Endothelial cell (in vitro differentiated cells): ENCODE measurements around the gene CCSER1. TPM values are rescaled to one million over a fixed set of nuclear protein-coding genes. Genes with fewer than 3 reads are reported as not detected.

ENCODE experiments used
- DNase-seq: peaks from one replicate; pipeline ENCODE4 v3.0.0; 2021; ENCODE audit warnings: low spot score
- H3K27ac Mint-ChIP-seq: one replicate; pipeline ENCODE4 v1.8.0; 2021; ENCODE audit warnings: mixed read lengths, inconsistent platforms; ENCODE audit not compliant: unreplicated experiment
- H3K27me3 Mint-ChIP-seq: one replicate; pipeline ENCODE4 v1.8.0; 2021; ENCODE audit warnings: mild to moderate bottlenecking, moderate library complexity, mixed read lengths, inconsistent platforms; ENCODE audit not compliant: unreplicated experiment
- H3K36me3 Mint-ChIP-seq: one replicate; pipeline ENCODE4 v1.8.0; 2021; ENCODE audit warnings: mild to moderate bottlenecking, low read depth, mixed read lengths, inconsistent platforms; ENCODE audit not compliant: unreplicated experiment
- H3K4me1 Mint-ChIP-seq: one replicate; pipeline ENCODE4 v1.8.0; 2021; ENCODE audit warnings: mild to moderate bottlenecking, mixed read lengths, inconsistent platforms; ENCODE audit not compliant: unreplicated experiment
- H3K4me3 Mint-ChIP-seq: one replicate; pipeline ENCODE4 v1.8.0; 2021; ENCODE audit warnings: mild to moderate bottlenecking, mixed read lengths, inconsistent platforms; ENCODE audit not compliant: unreplicated experiment
- H3K9me3 Mint-ChIP-seq: one replicate; pipeline ENCODE4 v1.8.0; 2021; ENCODE audit warnings: mixed read lengths, inconsistent platforms; ENCODE audit not compliant: unreplicated experiment
- CTCF ChIP-seq: fragments of 200-600 bp; sonication (generic); IDR thresholded peaks from one replicate; pipeline ENCODE4 v1.5.0; 2021; ENCODE audit warnings: antibody characterized with exemption; ENCODE audit not compliant: unreplicated experiment
- total RNA-seq: library from RNA; stranded (reverse); fragmentation: NEBNext Ultra II Directional; extraction: Animal tissue kit (Norgen Biotek cat#: 25700); gene quantifications from one replicate; pipeline ENCODE4 v1.2.1, GENCODE V29; 2021; ENCODE audit not compliant: unreplicated experiment

Gene CCSER1
- total RNA-seq, 1 donor from 2014 or later, result 3.0 TPM

DNA sequence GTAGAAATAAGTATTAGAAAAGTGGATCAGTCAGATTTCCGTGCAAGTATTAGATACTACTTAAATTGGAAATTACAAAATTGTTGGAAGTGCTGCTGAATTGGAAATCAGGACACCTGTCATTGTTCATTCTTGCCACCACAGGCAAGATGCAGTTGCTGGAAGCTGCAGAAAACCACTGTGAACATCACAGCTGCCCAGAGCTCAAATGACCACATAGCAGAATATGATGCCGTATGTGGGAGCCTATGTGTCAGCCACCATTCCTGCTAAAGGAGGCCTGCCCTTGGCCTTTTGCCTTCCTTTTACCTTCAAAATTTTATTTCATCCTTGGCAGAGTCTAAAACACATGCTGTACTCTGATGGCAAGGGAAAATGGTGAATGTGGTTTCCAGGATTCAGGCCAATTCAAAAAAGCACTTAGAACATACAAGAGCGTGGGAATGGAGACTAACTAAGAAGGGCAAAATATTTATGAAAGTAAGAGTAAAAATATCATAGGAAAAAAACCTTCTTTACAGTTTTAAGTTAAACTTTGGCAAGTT, 1171.0 kb downstream of the CCSER1 start:
- Mint-ChIP-seq H3K4me3 (no peak overlapping the region), H3K9me3 (no peaks in the 10 kb centered on the region)
- no peak for TF ChIP-seq CTCF

DNA sequence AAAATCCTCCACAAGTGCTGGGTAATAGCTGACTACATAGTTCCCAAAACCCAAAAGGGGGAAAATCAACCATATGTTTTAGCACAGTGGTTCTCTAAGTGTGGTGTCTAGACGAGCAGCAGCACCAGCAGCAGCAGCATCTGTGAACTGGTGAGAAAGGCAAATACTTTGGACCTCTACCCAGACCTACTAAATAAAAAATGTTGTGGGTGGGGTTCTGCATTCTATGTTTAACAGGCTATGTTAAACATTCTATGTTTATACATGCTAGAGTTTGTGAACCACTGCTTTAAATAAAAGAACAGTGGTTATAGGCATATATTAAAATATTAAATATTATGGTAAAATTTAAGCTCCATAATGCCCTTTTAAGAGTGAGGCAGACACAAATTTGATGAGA, 1171.6 kb downstream of the CCSER1 start:
- no peak overlapping the region for H3K4me3 Mint-ChIP-seq
- DNase-seq, result no peak
- H3K4me1 Mint-ChIP-seq, result peaks cover 6% of the 10 kb centered on the region
- H3K36me3 Mint-ChIP-seq, result no peaks in the 10 kb centered on the region
- no peaks in the 10 kb centered on the region for H3K9me3 Mint-ChIP-seq
- H3K27me3 Mint-ChIP-seq, result no peaks in the 10 kb centered on the region
- H3K27ac Mint-ChIP-seq, result no peak overlapping the region
- no peak for TF ChIP-seq CTCF

More for the DNA sequence above, 1171.0 kb downstream of the CCSER1 start:
- Mint-ChIP-seq H3K4me1 (peaks cover 6% of the 10 kb centered on the region), H3K36me3 (no peaks in the 10 kb centered on the region), H3K27me3 (no peaks in the 10 kb centered on the region), H3K27ac (no peak overlapping the region)
- no peak for DNase-seq

GRCh38 chr4:91302120-91302519, 1174.9 kb downstream of the CCSER1 start:
- no peak for TF ChIP-seq CTCF
- H3K36me3 Mint-ChIP-seq, result no peaks in the 10 kb centered on the region
- peaks cover 6% of the 10 kb centered on the region for H3K4me1 Mint-ChIP-seq
- DNase-seq, result no peak
- H3K27ac Mint-ChIP-seq, result no peak overlapping the region
- no peaks in the 10 kb centered on the region for H3K27me3 Mint-ChIP-seq
- no peaks in the 10 kb centered on the region for H3K9me3 Mint-ChIP-seq
- no peak overlapping the region for H3K4me3 Mint-ChIP-seq

DNA sequence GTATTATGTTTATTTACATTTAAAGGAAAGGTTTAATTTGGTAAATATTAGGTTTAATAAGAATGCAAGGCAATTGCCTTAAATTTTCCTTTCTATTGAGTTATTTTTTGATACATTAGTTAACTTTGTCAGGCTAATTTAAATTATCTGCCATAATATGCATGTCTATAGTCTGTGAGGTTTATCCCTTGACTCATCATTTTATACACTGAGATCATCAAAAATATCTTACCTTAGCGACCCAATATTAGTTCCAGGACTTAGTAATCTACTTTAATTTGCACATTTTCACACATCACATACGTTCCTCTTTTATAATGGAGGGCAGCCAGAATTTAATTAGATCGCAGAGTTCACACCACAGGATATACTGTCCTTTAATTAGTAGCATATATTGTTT, 1177.1 kb downstream of the CCSER1 start:
- Mint-ChIP-seq H3K36me3 (no peaks in the 10 kb centered on the region), H3K9me3 (no peaks in the 10 kb centered on the region)

More for the DNA sequence above, 1177.1 kb downstream of the CCSER1 start:
- no peak for DNase-seq
- Mint-ChIP-seq H3K27ac (no peak overlapping the region), H3K27me3 (no peaks in the 10 kb centered on the region), H3K4me1 (peaks cover 6% of the 10 kb centered on the region), H3K4me3 (no peak overlapping the region)
- TF ChIP-seq CTCF, result no peak
